K562 (cell line): ENCODE data around the gene CHPF2. TPM values are rescaled to one million over a fixed set of nuclear protein-coding genes. Genes with fewer than 3 reads are reported as not detected.

Source experiments
- ATAC-seq: fragments of 200-7000 bp; cut with Tn5 transposase; 3 replicates; pipeline ENCODE4 v1.9.1; 2020; ENCODE audit warnings: moderate library complexity
- BruUV-seq: library from RNA; stranded (reverse); fragments of 400-500 nt; replicated peaks from 2 replicates; lab custom pipeline; 2021; lab: Mats Ljungman, UMichigan
- CTCF ChIA-PET: fragments of 300-600 bp; formaldehyde crosslinking; extraction: SDS; loops from one replicate; lab custom pipeline; 2021; ENCODE audit warnings: low intra/inter-chr PET ratio; lab: Yijun Ruan, JAX
- POLR2A ChIA-PET: fragments of 300-600, 350-650 bp; sonication (Branson Sonifier 250); formaldehyde crosslinking; extraction: SDS; loops from one replicate; lab custom pipeline; 2021; ENCODE audit warnings: antibody characterized with exemption, inconsistent platforms; lab: Yijun Ruan, JAX
- DNase-seq, 4 experiments: peaks; one replicate each; pipeline versions ENCODE4 v3.0.0 to v3.0.0-alpha.2; 2011 to 2018; ENCODE audit warnings: low spot score in 3 of 4, mixed read lengths in 3 of 4; ENCODE audit errors: extremely low read depth in 1 of 4
- FAIRE-seq: peaks from 2 replicates; lab custom pipeline; 2011; peaks lifted over from hg19 to GRCh38; lab: Jason Lieb, UNC
- H2AFZ ChIP-seq: 2 replicates; pipeline ENCODE4 v1.6.0; 2011; ENCODE audit warnings: low read depth, low read length, control low read depth, inconsistent platforms
- H3K27ac ChIP-seq: fragments of 200-600 bp; 3 replicates; pipeline ENCODE4 v1.8.0; 2011; ENCODE audit warnings: low read depth, mild to moderate bottlenecking, control low read depth, inconsistent platforms, low read length, moderate library complexity, mixed read lengths; ENCODE audit errors: extremely low read depth
- H3K27me3 ChIP-seq, 2 experiments: fragments of 300-600 bp in 1 of 2; 2 replicates in 1 of 2; 3 replicates in 1 of 2; pipeline versions ENCODE4 v1.6.0 to v1.8.0; 2011; ENCODE audit warnings: inconsistent platforms in 2 of 2, low read length in 2 of 2, mild to moderate bottlenecking in 1 of 2, mixed read lengths in 1 of 2, moderate library complexity in 1 of 2; ENCODE audit not compliant: control insufficient read depth in 2 of 2, insufficient read depth in 2 of 2
- H3K36me3 ChIP-seq: fragments of 300-600 bp; 3 replicates; pipeline ENCODE4 v1.8.0; 2011; ENCODE audit warnings: mild to moderate bottlenecking, low read length, inconsistent platforms; ENCODE audit not compliant: control insufficient read depth, insufficient read depth
- H3K4me1 ChIP-seq, 2 experiments: fragments of 200-600 bp in 1 of 2; replicated peaks in 1 of 2; 2 replicates in 1 of 2; 3 replicates in 1 of 2; pipeline versions ENCODE4 v1.5.1 to v1.8.0; 2011; ENCODE audit warnings: inconsistent platforms in 2 of 2, low read length in 2 of 2, mild to moderate bottlenecking in 1 of 2, mixed read lengths in 1 of 2, moderate library complexity in 1 of 2; ENCODE audit not compliant: control insufficient read depth in 2 of 2, insufficient read depth in 2 of 2
- H3K4me2 ChIP-seq: 2 replicates; pipeline ENCODE4 v1.6.1; 2011; ENCODE audit warnings: low read length, control low read depth, inconsistent platforms, mixed read lengths; ENCODE audit not compliant: insufficient read depth
- H3K4me3 ChIP-seq: fragments of 200-600 bp; sonication (generic), shearing (Covaris generic); 2 replicates; pipeline ENCODE4 v1.5.1; 2016; ENCODE audit warnings: control low read depth, inconsistent platforms
- H3K79me2 ChIP-seq: fragments of 200-600 bp; 3 replicates; pipeline ENCODE4 v1.8.0; 2011; ENCODE audit warnings: low read length, inconsistent platforms; ENCODE audit not compliant: control insufficient read depth, insufficient read depth
- H3K9ac ChIP-seq, 2 experiments: 2 replicates each; pipeline versions ENCODE4 v1.6.0 to v1.6.1; 2011; ENCODE audit warnings: low read depth in 2 of 2, low read length in 2 of 2, control low read depth in 1 of 2, inconsistent platforms in 1 of 2, mild to moderate bottlenecking in 1 of 2, mixed read lengths in 1 of 2; ENCODE audit not compliant: insufficient read depth in 1 of 2
- H3K9me1 ChIP-seq: one replicate; pipeline ENCODE4 v1.6.0; 2011; ENCODE audit warnings: inconsistent platforms, mild to moderate bottlenecking, low read length, moderate library complexity; ENCODE audit not compliant: control insufficient read depth, insufficient read depth
- H3K9me3 ChIP-seq: replicated peaks from 2 replicates; pipeline ENCODE4 v1.5.1; 2011; ENCODE audit warnings: low read depth, low read length, inconsistent platforms; ENCODE audit not compliant: control insufficient read depth, insufficient read depth
- H4K20me1 ChIP-seq: replicated peaks from 2 replicates; pipeline ENCODE4 v1.6.1; 2011; ENCODE audit warnings: low read length, inconsistent platforms, mixed read lengths; ENCODE audit not compliant: control insufficient read depth, insufficient read depth
- ARNT ChIP-seq, 2 experiments: fragments of 450-650 bp; IDR thresholded peaks; 2 replicates each; pipeline ENCODE4 v1.6.1; 2016; ENCODE audit warnings: mild to moderate bottlenecking in 1 of 2
- HNRNPUL1 ChIP-seq: fragments of 200-400 bp; formaldehyde crosslinking; IDR thresholded peaks from 2 replicates; pipeline ENCODE4 v1.6.1; 2017; ENCODE audit warnings: low read length
- NFATC3 ChIP-seq: fragments of 450-650 bp; IDR thresholded peaks from 2 replicates; pipeline ENCODE4 v1.6.1; 2017; ENCODE audit warnings: mild to moderate bottlenecking
- NFIC ChIP-seq: fragments of 450-650 bp; IDR thresholded peaks from 2 replicates; pipeline ENCODE4 v1.6.1; 2017; ENCODE audit warnings: mild to moderate bottlenecking, inconsistent platforms
- NONO ChIP-seq, 2 experiments: fragments of 200-400 bp in 1 of 2; fragments of 450-650 bp in 1 of 2; formaldehyde crosslinking in 1 of 2; IDR thresholded peaks; 2 replicates each; pipeline ENCODE4 v1.6.1; 2017; ENCODE audit warnings: low read depth in 2 of 2, mild to moderate bottlenecking in 2 of 2, moderate library complexity in 2 of 2, low read length in 1 of 2
- PTBP1 ChIP-seq: fragments of 200-400 bp; formaldehyde crosslinking; IDR thresholded peaks from 2 replicates; pipeline ENCODE4 v1.6.1; 2017; ENCODE audit warnings: low read depth, low read length
- RHOXF2B ChIP-seq: fragments of 250-450 bp; sonication (Bioruptor Pico); conservative IDR thresholded peaks from 2 replicates; pipeline ENCODE4 v1.5.1; 2021
- SMAD1 ChIP-seq: fragments of 150-350 bp; IDR thresholded peaks from 2 replicates; pipeline ENCODE4 v1.6.1; 2014; ENCODE audit warnings: low read length, low read depth; ENCODE audit not compliant: partially characterized antibody
- SRSF1 ChIP-seq: fragments of 200-400 bp; formaldehyde crosslinking; IDR thresholded peaks from 2 replicates; pipeline ENCODE4 v1.6.1; 2017; ENCODE audit warnings: mild to moderate bottlenecking, low read depth, low read length, moderate library complexity
- SRSF7 ChIP-seq: fragments of 200-400 bp; formaldehyde crosslinking; optimal IDR thresholded peaks from 2 replicates; pipeline ENCODE3; 2017; ENCODE audit warnings: mild to moderate bottlenecking, low read depth, low read length
- SRSF9 ChIP-seq: fragments of 200-400 bp; formaldehyde crosslinking; IDR thresholded peaks from 2 replicates; pipeline ENCODE4 v1.6.1; 2017; ENCODE audit warnings: low read depth, low read length, borderline replicate concordance
- TEAD4 ChIP-seq, 2 experiments: sonication (generic) in 1 of 2; formaldehyde crosslinking in 1 of 2; IDR thresholded peaks; 2 replicates each; pipeline versions ENCODE4 v1.6.1 to v1.8.0; 2012 to 2022; ENCODE audit warnings: borderline replicate concordance in 1 of 2, inconsistent platforms in 1 of 2, low read length in 1 of 2, mild to moderate bottlenecking in 1 of 2, missing genetic modification reagents in 1 of 2
- ZFX ChIP-seq: sonication (generic); formaldehyde crosslinking; IDR thresholded peaks from 2 replicates; pipeline ENCODE4 v1.8.0; 2022; ENCODE audit warnings: mild to moderate bottlenecking, missing genetic modification reagents, moderate library complexity
- ZNF239 ChIP-seq: fragments of 250-450 bp; sonication (Bioruptor Pico); IDR thresholded peaks from 2 replicates; pipeline ENCODE4 v1.4.0; 2020; ENCODE audit warnings: mild to moderate bottlenecking
- ZNF311 ChIP-seq: fragments of 250-450 bp; sonication (Bioruptor Pico); IDR thresholded peaks from 2 replicates; pipeline ENCODE4 v1.4.0; 2020; ENCODE audit warnings: mild to moderate bottlenecking, moderate library complexity
- WGBS: fragments of 100-300 bp; shearing (Covaris generic); methylation state at CpG from one replicate; pipeline ENCODE4 v1.1.6; 2016; ENCODE audit warnings: low coverage, mixed read lengths; ENCODE audit not compliant: insufficient coverage; ENCODE audit errors: missing lambda C conversion rate; 5-methylcytosine and 5-hydroxymethylcytosine counted together
- in situ Hi-C: fragments of 300-500 bp; cut with MboI; formaldehyde crosslinking; loops from 4 replicates; pipeline ENCODE4 v1.15.0; 2018; ENCODE audit warnings: inconsistent platforms, mixed read lengths
- intact Hi-C: fragments of 100-400 bp; cut with micrococcal nuclease; formaldehyde crosslinking; loops from 2 replicates; pipeline ENCODE4 v1.14.2; 2022
- polyA plus RNA-seq, 8 experiments: library from polyadenylated mRNA; depleted of rRNA in 4 of 8; stranded (reverse) in 5 of 8; unstranded in 3 of 8; fragments of >200 nt; fragmentation: Nextera tagmentation in 2 of 8; fragmentation: Illumina TruSeq in 1 of 8; extraction: Ambion mirVana in 2 of 8; extraction: Trizol in 1 of 8; gene quantifications; 2 replicates each; pipeline versions ENCODE4 v1.2.1 to v1.2.3, GENCODE V29; 2011 to 2014; ENCODE audit warnings: inconsistent platforms in 1 of 8, missing spikeins in 1 of 8
- total RNA-seq, 7 experiments: library from RNA; depleted of rRNA in 6 of 7; stranded (reverse); fragments of >200 nt in 6 of 7; fragmentation: Illumina TruSeq in 2 of 7; extraction: Trizol in 2 of 7; gene quantifications; 2 replicates each; pipeline versions ENCODE4 v1.2.1 to v1.2.3, GENCODE V29; 2011 to 2021; ENCODE audit warnings: low replicate concordance in 1 of 7

Gene CHPF2
- total and polyA plus RNA-seq, 9 of the 15 experiments (the other 6 are each of a cell fraction or from before 2014, with no cell fraction given): 0.08 to 32.8 (median 10.5) TPM

- ChIA-PET POLR2A (interaction anchor here (0.9 kb wide), 1 partner anchor 10 kb away, joined by 3 read pairs; no protein-coding TSS in a partner anchor), CTCF (no interaction called here)
These were observed 46.7 kb downstream of the CHPF2 start for GRCh38 chr7:151278949-151279348.

More at GRCh38 chr7:151278949-151279348, 46.7 kb downstream of the CHPF2 start:
- FAIRE-seq: no peak
- peaks cover 0 to 29% of the 10 kb centered on the region in 2 experiments; a peak in 3 of 5 replicates for H3K4me1 ChIP-seq
- ATAC-seq: no peak
- intact Hi-C loops: no loop called here
- H3K9me3 ChIP-seq: 0 out of 2 replicates have a peak, but pooled peaks cover 2% of the 10 kb centered on the region
- in situ Hi-C loops: no loop called here
- DNase-seq: no peak
- H3K4me3 ChIP-seq: no peak overlapping the region
- no TSS peak for BruUV-seq
- no peak overlapping the region for H3K27ac ChIP-seq
- no peak overlapping the region for H3K4me2 ChIP-seq
- H3K9ac ChIP-seq: no peak overlapping the region
- no peak overlapping the region for H2AFZ ChIP-seq
- 3% methylated on average over 12 of the region's 12 CpGs for WGBS
- H3K27me3 ChIP-seq: peaks cover 47 to 71% of the 10 kb centered on the region in 2 experiments
- TF ChIP-seq SMAD1 (no peak), ARNT (IDR thresholded peaks at IDR 0.05) (no peak), NFATC3 (no peak), RHOXF2B (CRISPR knock-in tag) (no peak), ZNF239 (CRISPR knock-in tag) (no peak), ZFX (CRISPR knock-in tag) (no peak), SRSF9 (no peak), PTBP1 (no peak), SRSF1 (no peak), HNRNPUL1 (no peak; the same call in 1 of the 2 replicates), NFIC (no peak), SRSF7 (no peak), TEAD4 (IDR thresholded peaks at IDR 0.05; ENCODE audit: low read length) (no peak), TEAD4 (CRISPR knock-in tag; IDR thresholded peaks at IDR 0.05; ENCODE audit: borderline replicate concordance) (no peak), NONO (IDR thresholded peaks at IDR 0.05; ENCODE audit: low read depth in 2 of 2, low read length in 1 of 2) (no peak), ZNF311 (CRISPR knock-in tag) (no peak)
- TF ChIP-seq, all 486 proteins: peak for 0
- H4K20me1 ChIP-seq: peaks cover 11% of the 10 kb centered on the region; the same call in 1 of the 2 replicates
- no peaks in the 10 kb centered on the region for H3K36me3 ChIP-seq
- H3K79me2 ChIP-seq: no peaks in the 10 kb centered on the region
- no peaks in the 10 kb centered on the region for H3K9me1 ChIP-seq
